HCT116 (cell line): Measurements from ENCODE around the gene ATP5PD.

Experiments
- CEBPB ChIP-seq: IDR thresholded peaks from 2 replicates; pipeline ENCODE4 v1.6.1; 2012; ENCODE audit warnings: low read depth
- EGR1 ChIP-seq: IDR thresholded peaks from 2 replicates; pipeline ENCODE4 v1.6.1; 2012; ENCODE audit warnings: low read depth
- EZH2 ChIP-seq: fragments of 200-600 bp; sonication (generic); IDR thresholded peaks from 2 replicates; pipeline ENCODE4 v1.6.1; 2017; ENCODE audit warnings: antibody characterized with exemption, mixed run types
- JUND ChIP-seq: IDR thresholded peaks from 2 replicates; pipeline ENCODE4 v1.6.1; 2012
- POLR2AphosphoS5 ChIP-seq: IDR thresholded peaks from 2 replicates; pipeline ENCODE4 v1.6.1; 2011; ENCODE audit warnings: mild to moderate bottlenecking, low read depth, low read length, moderate library complexity
- RAD21 ChIP-seq: IDR thresholded peaks from 2 replicates; pipeline ENCODE4 v1.6.1; 2012; ENCODE audit warnings: low read depth, mild to moderate bottlenecking
- SIN3A ChIP-seq: IDR thresholded peaks from 2 replicates; pipeline ENCODE4 v1.6.1; 2012; ENCODE audit warnings: low read depth
- YY1 ChIP-seq: IDR thresholded peaks from 2 replicates; pipeline ENCODE4 v1.6.1; 2011; ENCODE audit warnings: low read length, low read depth, moderate library complexity, mild to moderate bottlenecking; ENCODE audit not compliant: insufficient replicate concordance; ENCODE audit errors: extremely low read depth
- ZFX ChIP-seq: fragments of 450-650 bp; IDR thresholded peaks from 2 replicates; pipeline ENCODE4 v1.6.1; 2017
- TF ChIP-seq, protein P1 (sequence below), 3 experiments: fragments of 200-600 bp in 1 of 3; sonication (generic) in 1 of 3; IDR thresholded peaks in 2 of 3; conservative IDR thresholded peaks in 1 of 3; 2 replicates each; pipeline ENCODE4 v1.5.1; 2012 to 2017; ENCODE audit warnings: low read depth in 2 of 3, low read length in 2 of 3, antibody characterized with exemption in 1 of 3, borderline replicate concordance in 1 of 3, control low read depth in 1 of 3, mild to moderate bottlenecking in 1 of 3, mixed read lengths in 1 of 3, mixed run types in 1 of 3, moderate library complexity in 1 of 3; ENCODE audit not compliant: insufficient read depth in 1 of 3
- TF ChIP-seq, protein P2 (sequence below): IDR thresholded peaks from 2 replicates; pipeline ENCODE4 v1.6.1; 2012; ENCODE audit warnings: low read depth
- TF ChIP-seq, protein P3 (sequence below): IDR thresholded peaks from 2 replicates; pipeline ENCODE4 v1.6.1; 2011; ENCODE audit warnings: mild to moderate bottlenecking, low read length, moderate library complexity; ENCODE audit not compliant: insufficient replicate concordance; ENCODE audit errors: extremely low read depth
- TF ChIP-seq, protein P4 (sequence below): IDR thresholded peaks from 2 replicates; pipeline ENCODE4 v1.6.1; 2012

DNA sequence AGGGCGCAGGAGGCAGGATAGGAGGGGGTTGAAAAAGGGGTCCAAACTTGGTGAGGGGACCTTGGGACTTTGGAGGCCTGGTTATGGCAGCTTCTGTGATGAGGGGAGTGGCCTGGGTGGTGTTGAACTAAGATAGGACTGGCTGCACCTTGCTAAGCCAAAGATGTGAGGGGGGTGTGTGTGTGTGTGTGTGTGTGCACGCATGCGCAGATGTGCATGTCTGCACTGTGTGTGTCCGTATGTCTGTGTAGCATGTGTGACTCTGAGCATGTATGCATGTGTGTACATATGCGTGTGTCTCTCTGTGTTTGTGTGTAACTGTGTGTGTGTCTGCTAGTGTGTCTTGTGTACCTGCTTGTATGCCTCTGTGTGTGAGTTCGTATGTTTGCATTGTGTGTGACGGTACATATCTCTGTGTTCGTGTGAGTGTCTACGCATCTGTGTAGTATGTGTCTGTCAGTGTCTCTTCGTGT is 45.1 kb upstream of the ATP5PD start:
- TF ChIP-seq YY1 (no peak), RAD21 (no peak), EZH2 (no peak), EGR1 (no peak), ZFX (no peak), JUND (no peak), SIN3A (no peak), POLR2AphosphoS5 (peak; percentile 13; the same call in 1 of the 2 replicates), CEBPB (no peak)
- TF ChIP-seq, protein P1, sequence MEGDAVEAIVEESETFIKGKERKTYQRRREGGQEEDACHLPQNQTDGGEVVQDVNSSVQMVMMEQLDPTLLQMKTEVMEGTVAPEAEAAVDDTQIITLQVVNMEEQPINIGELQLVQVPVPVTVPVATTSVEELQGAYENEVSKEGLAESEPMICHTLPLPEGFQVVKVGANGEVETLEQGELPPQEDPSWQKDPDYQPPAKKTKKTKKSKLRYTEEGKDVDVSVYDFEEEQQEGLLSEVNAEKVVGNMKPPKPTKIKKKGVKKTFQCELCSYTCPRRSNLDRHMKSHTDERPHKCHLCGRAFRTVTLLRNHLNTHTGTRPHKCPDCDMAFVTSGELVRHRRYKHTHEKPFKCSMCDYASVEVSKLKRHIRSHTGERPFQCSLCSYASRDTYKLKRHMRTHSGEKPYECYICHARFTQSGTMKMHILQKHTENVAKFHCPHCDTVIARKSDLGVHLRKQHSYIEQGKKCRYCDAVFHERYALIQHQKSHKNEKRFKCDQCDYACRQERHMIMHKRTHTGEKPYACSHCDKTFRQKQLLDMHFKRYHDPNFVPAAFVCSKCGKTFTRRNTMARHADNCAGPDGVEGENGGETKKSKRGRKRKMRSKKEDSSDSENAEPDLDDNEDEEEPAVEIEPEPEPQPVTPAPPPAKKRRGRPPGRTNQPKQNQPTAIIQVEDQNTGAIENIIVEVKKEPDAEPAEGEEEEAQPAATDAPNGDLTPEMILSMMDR (IDR thresholded peaks at IDR 0.05 in 2 of 3, conservative IDR thresholded peaks at IDR 0.05 in 1 of 3; ENCODE audit: borderline replicate concordance in 1 of 3, insufficient read depth in 1 of 3, low read depth in 2 of 3, low read length in 2 of 3) = no peak
- TF ChIP-seq, protein P2, sequence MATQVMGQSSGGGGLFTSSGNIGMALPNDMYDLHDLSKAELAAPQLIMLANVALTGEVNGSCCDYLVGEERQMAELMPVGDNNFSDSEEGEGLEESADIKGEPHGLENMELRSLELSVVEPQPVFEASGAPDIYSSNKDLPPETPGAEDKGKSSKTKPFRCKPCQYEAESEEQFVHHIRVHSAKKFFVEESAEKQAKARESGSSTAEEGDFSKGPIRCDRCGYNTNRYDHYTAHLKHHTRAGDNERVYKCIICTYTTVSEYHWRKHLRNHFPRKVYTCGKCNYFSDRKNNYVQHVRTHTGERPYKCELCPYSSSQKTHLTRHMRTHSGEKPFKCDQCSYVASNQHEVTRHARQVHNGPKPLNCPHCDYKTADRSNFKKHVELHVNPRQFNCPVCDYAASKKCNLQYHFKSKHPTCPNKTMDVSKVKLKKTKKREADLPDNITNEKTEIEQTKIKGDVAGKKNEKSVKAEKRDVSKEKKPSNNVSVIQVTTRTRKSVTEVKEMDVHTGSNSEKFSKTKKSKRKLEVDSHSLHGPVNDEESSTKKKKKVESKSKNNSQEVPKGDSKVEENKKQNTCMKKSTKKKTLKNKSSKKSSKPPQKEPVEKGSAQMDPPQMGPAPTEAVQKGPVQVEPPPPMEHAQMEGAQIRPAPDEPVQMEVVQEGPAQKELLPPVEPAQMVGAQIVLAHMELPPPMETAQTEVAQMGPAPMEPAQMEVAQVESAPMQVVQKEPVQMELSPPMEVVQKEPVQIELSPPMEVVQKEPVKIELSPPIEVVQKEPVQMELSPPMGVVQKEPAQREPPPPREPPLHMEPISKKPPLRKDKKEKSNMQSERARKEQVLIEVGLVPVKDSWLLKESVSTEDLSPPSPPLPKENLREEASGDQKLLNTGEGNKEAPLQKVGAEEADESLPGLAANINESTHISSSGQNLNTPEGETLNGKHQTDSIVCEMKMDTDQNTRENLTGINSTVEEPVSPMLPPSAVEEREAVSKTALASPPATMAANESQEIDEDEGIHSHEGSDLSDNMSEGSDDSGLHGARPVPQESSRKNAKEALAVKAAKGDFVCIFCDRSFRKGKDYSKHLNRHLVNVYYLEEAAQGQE = no peak
- TF ChIP-seq, protein P3, sequence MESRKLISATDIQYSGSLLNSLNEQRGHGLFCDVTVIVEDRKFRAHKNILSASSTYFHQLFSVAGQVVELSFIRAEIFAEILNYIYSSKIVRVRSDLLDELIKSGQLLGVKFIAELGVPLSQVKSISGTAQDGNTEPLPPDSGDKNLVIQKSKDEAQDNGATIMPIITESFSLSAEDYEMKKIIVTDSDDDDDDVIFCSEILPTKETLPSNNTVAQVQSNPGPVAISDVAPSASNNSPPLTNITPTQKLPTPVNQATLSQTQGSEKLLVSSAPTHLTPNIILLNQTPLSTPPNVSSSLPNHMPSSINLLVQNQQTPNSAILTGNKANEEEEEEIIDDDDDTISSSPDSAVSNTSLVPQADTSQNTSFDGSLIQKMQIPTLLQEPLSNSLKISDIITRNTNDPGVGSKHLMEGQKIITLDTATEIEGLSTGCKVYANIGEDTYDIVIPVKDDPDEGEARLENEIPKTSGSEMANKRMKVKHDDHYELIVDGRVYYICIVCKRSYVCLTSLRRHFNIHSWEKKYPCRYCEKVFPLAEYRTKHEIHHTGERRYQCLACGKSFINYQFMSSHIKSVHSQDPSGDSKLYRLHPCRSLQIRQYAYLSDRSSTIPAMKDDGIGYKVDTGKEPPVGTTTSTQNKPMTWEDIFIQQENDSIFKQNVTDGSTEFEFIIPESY = no peak
- TF ChIP-seq, protein P4, sequence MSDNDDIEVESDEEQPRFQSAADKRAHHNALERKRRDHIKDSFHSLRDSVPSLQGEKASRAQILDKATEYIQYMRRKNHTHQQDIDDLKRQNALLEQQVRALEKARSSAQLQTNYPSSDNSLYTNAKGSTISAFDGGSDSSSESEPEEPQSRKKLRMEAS = no peak
